IPS-18c (cell line): ENCODE results near the gene LDAF1.
"Not testable (repeated sequence)": the region's sequence is repeated elsewhere in the genome, so short reads cannot be mapped to it uniquely, and the experiment has no call there.

ENCODE experiments used
- H3K4me3 ChIP-seq: 2 replicates; pipeline ENCODE4 v1.7.0; 2013; ENCODE audit warnings: low read depth, mild to moderate bottlenecking, low read length, moderate library complexity; ENCODE audit not compliant: insufficient read depth
- H3K9me3 ChIP-seq: one replicate; pipeline ENCODE4 v1.6.1; 2013; ENCODE audit warnings: mild to moderate bottlenecking, low read length, moderate library complexity; ENCODE audit not compliant: control insufficient read depth, insufficient read depth

Gene LDAF1

DNA sequence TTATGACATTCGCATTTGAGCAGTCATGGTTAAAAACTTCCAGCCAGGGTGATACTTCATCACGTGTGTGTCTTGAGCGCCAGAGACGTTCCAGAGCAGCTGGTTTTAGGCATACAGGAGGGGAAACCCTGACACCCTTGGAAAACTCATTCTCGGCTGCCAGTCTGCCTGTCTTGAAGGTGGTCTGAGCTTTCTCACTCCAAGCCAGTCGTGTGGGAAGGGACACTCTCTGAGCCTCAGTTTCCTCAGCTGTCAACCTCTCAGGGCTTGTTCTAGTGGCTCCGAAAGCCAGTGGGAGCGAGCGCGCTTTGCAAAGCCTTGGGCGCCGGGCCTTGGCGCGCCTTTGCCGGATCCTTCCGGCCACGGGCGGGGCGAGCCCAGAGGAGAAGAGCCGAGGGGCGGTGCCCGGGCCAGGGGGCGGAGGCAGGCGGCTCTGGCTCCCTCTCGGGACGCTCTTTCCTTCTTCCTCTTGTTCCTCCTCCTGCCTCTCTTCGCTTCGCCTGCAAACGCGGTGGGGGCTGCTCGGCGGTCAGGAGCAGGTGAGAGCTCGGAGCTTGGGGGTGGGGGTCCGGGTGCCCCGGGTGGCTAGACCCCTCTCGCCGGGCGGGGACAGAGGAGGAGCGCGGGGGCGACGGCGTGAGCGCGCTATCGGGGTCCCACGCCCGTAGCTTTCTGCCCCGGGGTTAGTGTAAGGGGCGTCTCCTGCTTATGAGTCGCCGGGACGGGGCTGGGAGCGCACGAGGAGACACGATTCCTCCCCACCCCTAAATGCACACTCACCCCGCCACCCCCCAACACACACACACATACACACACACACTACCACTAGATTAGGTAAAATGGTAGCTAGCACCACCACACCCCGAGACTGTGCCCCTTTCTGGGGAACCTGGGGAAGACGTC lies at the start of gene LDAF1:
LDAF1 (plus strand) TSS at position 467 of the 903 bp plus-strand sequence. CDS start 2,509 bp downstream, outside the sequence.
- Histone ChIP-seq H3K4me3 (peak within 1 kb of the TSS; percentile 84), H3K9me3 (no peaks in the 10 kb centered on the region)

DNA sequence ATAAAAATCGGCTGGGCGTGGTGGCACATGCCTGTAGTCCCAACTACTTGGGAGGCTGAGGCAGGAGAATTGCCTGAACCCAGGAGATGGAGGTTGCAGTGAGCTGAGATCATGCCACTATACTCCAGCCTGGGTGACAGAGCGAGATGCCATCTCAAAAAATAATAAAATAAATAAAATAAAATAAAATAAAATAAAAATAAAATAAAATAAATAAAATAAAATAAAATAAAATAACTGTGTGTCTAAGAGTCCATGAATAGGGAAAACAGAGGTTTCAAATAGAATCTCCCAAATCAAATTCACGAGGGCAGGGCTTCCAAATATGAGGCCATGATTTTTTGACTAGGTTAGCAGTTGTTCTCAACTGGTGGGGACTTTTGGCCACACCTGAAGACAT lies 42.9 kb upstream of the LDAF1 start:
- H3K4me3 ChIP-seq, H3K9me3 ChIP-seq: not testable (repeated sequence)

DNA sequence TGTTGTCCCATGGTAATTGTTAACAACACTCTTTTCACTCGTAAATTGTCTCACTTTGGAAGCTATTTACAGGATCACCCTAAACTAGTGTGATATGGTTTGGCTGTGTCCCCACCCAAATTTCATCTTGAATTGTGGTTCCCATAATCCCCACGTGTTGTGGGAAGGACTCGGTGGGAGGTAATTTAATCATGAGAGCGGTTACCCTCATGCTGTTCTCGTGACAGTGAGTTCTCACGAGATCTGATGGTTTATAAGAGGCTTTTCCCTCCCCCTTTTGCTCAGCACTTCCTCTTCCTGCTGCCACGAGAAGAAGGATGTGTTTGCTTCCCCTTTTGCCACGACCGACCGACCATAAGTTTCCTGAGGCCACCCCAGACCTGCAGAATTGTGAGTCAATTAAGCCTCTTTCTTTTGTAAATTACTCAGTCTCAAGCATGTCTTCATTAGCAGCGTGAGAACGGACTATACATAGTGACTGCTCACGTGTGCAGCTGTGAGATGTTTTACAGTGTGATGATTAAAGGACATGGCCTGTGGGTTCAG lies 42.3 kb upstream of the LDAF1 start:
- Histone ChIP-seq H3K9me3 (no peaks in the 10 kb centered on the region), H3K4me3 (no peak overlapping the region)

DNA sequence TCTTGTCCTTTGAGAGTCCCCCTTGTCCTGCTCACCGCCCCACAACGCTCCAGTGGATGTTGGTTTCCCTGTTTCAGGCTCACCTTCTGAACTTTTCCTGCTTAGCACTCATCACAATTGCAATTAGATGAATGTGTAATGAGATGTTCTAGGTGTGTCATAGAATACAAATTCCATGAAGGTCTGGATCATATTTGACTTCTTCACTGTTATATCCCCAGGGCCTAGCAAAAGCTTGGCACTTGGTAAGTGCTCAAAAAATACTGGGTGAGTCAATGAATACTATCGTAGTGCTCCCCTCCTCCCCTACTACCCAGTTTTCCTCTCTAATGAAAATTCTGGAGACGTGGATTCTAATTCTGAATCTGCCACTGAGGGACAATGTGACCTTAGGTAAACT lies 40.9 kb upstream of the LDAF1 start:
- H3K4me3 ChIP-seq = no peak overlapping the region
- H3K9me3 ChIP-seq = no peaks in the 10 kb centered on the region

DNA sequence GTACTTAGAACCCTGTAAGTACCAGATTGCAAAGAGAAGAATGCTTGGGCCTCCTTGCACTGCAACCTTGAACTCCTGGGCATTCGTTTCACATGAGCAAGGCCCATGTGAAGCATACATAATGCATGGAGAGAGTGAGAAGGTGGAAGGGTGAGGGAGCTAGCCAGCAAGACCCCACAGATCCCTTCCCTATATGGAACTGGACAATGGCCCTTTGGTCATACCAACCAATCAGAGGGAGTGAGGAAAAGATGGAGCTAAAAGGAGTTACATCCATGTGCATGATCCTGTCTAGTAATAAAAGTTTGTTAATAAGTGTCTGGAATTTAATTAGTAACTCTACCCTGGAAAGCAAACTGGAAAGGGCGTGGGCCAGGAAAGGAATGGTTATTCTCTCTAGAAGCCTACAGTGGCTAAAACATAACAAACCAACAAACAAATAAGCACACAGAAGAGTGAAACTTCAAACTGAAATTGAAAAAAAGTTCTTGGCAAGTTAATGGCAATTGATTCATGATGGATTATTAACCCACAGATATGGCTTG lies 37.4 kb upstream of the LDAF1 start:
- H3K9me3 ChIP-seq = no peaks in the 10 kb centered on the region
- no peak overlapping the region for H3K4me3 ChIP-seq

DNA sequence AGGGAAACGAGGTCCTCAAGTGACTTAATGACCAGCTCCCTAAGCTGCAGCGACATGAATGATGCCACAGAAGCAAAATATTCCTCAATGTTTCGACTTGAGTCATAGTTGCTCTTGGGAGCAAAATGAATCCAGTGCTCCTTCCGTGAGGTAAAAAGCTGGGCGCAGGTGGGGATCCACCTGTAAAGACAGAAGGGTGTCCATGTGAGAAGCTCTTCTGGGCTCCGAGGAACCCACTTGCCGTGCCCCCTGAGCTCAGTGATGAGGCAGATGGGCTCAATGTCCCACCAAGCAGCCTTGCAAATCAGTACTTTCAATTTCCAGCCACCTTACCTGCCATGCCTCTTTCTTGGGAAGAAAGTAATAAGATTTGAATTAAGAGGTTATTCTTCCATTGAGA lies 33.3 kb upstream of the LDAF1 start:
- Histone ChIP-seq H3K4me3 (no peak overlapping the region), H3K9me3 (no peaks in the 10 kb centered on the region)

DNA sequence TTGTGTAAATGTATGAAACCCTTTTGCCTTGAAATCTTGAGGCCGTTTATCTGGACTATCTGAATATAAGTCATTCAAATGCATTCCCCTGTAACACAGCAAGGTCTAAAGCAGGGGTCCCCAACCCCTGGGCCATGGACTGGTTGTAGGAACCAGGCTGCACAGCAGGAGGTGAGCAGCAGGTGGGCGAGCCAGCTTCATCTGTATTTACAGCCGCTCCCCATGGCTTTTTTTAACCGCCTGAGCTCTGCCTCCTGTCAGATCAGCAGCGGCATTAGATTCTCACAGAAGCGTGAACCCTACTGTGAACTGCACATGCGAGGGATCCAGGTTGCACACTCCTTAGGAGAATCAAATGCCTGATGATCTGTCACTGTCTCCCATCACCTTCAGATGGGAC lies 32.0 kb upstream of the LDAF1 start:
- H3K9me3 ChIP-seq = no peaks in the 10 kb centered on the region
- H3K4me3 ChIP-seq = no peak overlapping the region

DNA sequence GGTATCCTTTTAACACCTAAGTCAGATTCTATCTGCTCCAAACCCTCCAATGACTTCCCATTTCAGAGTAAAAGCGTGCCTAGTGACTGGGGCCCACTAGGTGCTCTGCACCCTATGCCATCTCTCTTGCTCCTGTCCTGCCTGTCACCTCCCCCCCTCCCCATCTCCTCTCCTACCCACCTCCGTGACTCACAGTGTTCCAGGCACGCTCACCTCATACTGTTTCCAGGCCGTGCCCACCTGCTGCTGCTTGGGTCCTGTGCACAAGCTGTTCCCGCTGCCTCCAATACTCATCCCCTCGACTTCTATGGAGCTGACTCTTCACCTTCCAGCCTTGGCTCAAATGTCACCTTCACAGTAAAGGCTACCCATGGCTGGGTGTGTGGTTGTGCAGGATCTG lies 29.5 kb upstream of the LDAF1 start:
- Histone ChIP-seq H3K4me3 (no peak overlapping the region), H3K9me3 (no peaks in the 10 kb centered on the region)

DNA sequence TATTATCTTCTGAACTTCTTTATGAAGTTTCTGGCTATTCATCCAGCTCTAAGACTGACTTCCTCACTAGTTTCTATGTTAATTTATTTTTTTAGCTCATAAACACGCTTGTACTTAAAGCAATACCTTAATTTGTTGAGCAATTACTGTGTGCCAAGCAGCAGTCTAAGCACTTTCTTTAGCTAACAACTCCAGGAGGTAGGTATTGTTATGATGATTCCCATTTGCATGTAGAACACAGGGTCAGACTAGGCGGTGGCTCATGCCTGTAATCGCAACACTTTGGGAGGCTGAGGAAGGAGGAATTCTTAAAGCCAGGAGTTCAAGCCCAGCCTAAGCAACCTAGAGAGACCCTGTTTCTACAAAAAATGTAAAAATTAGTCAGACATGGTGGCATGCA lies 27.7 kb upstream of the LDAF1 start:
- Histone ChIP-seq H3K4me3 (no peak overlapping the region), H3K9me3 (no peaks in the 10 kb centered on the region)

DNA sequence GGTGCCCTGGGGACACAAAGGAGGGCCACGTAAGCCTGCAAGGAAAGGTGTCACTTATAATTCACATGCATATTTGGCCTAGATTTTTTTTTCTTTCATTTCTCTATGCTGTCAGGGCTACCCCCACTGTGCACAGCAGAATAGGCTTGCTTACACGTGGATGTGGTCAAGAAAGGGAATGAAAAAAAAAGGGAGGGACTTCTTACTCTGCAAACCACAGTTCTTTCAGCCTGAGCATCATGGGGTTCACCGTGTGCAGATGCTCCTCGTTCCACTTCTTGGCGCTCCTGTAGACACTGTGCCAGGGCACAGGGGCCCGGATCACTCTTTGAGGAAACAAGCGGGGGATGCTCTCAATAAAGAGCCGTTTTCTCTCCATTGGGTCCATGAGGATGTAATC lies 24.4 kb upstream of the LDAF1 start:
- Histone ChIP-seq H3K4me3 (no peak overlapping the region), H3K9me3 (no peaks in the 10 kb centered on the region)

DNA sequence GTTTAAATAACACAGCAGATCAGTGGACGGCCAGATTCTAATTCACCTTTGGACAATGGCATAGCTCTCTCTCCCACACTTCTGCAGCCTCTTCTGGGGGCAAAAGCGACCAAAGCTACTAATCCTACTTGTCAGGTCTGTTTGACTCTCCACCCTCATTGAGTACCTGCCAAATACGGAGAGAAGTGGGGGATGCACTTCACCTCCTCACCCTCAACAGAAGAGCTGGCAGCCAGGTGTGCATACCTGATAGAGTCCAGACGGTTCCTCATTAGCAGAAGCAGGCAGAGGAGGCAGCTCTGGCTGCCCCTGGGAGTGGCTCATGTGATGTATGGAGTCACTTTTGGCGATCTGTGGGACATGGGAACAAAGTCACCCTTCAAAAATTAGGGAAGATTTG lies 12.7 kb upstream of the LDAF1 start:
- Histone ChIP-seq H3K4me3 (no peak overlapping the region), H3K9me3 (no peaks in the 10 kb centered on the region)

DNA sequence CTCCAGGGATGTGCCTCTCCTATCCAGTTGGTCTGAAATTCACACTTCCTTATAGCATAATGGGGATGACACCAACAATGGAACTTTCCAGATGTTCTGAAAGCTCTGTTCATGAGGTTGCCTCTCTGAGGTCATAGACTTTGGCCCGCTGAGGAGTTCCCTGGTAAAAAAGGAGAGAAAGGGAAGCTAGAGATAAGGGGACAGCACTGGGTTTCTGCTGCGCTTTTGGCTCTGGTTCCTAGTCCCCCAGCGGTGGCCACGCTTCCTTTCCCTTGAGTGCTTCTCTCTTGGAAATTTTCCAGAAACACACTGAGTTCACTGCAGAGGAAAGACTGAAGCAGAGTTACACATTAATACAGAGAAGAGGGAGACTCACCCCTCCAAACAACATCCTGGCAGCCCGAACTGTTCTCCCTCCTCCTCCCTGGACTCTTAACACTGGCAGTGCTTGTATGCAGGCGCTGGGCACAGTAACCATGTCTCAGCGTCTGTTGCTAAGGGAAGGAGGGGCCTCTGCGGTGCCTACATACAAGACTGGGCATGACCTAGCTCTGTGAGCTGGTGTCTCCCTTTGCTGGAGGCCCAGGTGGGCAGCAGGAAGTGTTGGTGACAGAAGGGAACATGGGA lies 8.0 kb upstream of the LDAF1 start, which contains the start of gene DNAH3:
DNAH3 (minus strand) TSS at position 472 of the 627 bp plus-strand sequence. CDS start 527 bp downstream, outside the sequence.
- H3K4me3 ChIP-seq = no peak within 1 kb of the TSS
- no peaks in the 10 kb centered on the region for H3K9me3 ChIP-seq

DNA sequence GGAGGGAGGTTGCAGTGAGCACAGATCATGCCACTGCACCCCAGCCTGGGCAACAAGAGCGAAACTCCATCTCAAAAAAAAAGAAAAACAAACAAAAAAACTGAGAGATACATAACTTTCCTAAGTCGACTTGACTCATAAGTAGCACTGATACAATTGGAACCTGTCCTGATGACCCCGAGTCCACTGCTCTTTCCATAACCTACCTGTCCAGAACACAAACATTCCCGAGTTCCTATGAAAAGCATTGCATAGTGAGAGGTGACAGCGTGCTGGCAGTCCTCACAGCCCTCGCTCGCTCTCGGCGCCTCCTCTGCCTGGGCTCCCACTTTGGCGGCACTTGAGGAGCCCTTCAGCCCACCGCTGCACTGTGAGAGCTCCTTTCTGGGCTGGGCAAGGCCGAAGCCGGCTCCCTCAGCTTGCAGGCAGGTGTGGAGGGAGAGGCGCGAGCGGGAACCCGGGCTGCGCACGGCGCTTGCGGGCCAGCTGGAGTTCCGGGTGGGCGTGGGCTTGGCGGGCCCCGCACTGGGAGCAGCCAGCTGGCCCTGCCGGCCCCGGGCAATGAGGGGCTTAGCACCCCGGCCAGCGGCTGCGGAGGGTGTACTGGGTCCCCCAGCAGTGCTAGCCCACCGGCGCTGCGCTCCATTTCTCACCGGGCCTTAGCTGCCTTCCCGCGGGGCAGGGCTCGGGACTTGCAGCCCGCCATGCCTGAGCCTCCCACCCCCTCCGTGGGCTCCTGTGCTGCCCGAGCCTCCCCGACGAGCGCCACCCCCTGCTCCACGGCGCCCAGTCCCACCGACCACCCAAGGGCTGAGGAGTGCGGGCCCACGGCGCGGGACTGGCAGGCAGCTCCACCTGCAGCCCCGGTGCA lies 6.1 kb upstream of the LDAF1 start:
- not testable (repeated sequence) for H3K9me3 ChIP-seq, H3K4me3 ChIP-seq

DNA sequence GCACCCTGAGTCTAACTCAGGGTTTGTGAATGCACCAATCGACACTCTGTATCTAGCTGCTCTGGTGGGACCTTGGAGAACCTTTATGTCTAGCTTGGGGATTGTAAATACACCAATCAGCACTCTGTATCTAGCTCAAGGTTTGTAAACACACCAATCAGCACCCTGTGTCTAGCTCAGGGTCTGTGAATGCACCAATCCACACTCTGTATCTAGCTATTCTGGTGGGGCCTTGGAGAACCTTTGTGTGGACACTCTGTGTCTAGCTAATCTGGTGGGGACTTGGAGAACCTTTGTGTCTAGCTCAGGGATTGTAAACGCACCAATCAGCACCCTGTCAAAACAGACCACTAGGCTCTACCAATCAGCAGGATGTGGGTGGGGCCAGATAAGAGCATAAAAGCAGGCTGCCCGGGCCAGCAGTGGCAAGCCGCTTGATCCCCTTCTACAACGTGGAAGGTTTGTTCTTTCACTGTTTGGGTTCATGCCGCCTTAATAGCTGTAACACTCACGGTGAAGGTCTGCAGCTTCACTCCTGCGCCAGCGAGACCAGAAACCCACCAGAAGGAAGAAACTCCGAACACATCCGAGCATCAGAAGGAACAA lies 5.2 kb upstream of the LDAF1 start:
- H3K9me3 ChIP-seq, H3K4me3 ChIP-seq: not testable (repeated sequence)

DNA sequence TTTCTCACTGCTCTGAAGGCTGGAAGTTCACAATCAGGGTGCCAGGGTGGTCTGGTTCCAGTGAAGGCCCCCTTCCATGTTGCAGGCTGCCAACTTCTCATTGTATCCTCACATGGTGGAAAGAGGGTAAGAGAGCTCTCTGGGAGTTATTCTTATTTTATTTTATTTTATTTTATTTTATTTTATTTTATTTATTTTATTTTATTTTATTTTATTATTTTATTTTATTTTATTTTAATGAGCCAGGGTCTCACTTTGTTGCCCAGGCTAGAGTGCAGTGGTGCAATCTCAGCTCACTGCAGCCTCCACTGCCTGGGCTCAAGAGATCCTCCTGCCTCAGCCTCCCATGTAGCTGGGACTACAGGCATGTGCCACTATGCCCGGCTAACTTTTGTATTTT lies 2.5 kb upstream of the LDAF1 start:
- not testable (repeated sequence) for H3K9me3 ChIP-seq, H3K4me3 ChIP-seq

DNA sequence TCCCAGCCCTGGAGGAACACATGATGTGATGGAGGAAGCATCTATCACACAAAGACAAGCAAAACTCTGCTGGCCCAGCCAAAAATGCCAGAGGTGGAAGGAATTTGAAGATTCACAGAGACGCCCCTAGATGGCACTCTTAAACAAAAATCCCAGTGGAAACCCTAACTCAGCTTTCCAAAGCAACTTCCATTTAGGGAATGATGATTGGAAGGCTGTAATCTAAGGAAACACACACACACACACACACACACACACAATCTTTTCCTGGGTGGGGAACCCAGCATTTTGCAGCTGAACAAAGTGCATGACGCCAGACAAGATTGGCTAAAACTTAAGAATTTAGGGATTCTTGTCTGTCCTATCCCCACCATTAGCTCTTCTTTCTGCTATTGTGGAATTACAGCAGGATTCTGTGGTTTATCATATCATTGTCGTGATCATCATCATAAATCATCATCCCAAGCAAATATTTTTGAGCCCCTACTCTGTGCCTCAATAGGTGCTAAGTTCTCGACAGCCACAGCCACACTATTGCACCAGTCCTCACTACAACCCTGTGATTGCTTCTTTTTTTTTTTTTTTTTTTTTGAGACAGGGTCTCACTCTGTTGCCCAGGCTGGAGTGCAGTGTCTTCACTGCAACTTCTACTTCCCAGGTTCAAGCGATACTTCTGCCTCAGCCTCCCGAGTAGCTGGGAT lies 1.6 kb upstream of the LDAF1 start:
- no peaks in the 10 kb centered on the region for H3K9me3 ChIP-seq
- no peak overlapping the region for H3K4me3 ChIP-seq
